ENCODE data around the gene STXBP6. TPM values are rescaled to one million over a fixed set of nuclear protein-coding genes. Genes with fewer than 3 reads are reported as not detected.

The STXBP6 gene
- total and polyA plus RNA-seq, 7 experiments from 2014 or later: not detected

GRCh38 chr14:25090256-25090655, 40.3 kb upstream of the STXBP6 start:
- Mint-ChIP-seq H3K27ac (no peak overlapping the region), H3K4me1 (no peaks in the 10 kb centered on the region), H3K4me3 (no peak overlapping the region), H3K27me3 (peaks cover 10 to 40% (median 33%) of the 10 kb centered on the region in 5 donors), H3K9me3 (peaks cover 0 to 3% (median 0%) of the 10 kb centered on the region in 11 donors), H3K36me3 (no peaks in the 10 kb centered on the region)
- intact Hi-C loops (cut with micrococcal nuclease): no loop called here
- H3K9me3 ChIP-seq (ENCODE audit: control insufficient read depth in 2 of 3, low read length in 3 of 3): no peaks in the 10 kb centered on the region
- CTCF ChIA-PET: no interaction called here
- DNase-seq (no peak), ATAC-seq (no peak)
- no peak overlapping the region for H3K4me3 ChIP-seq (ENCODE audit: low read length)
- peaks cover 0 to 3% of the 10 kb centered on the region in 2 donors for H3K27me3 ChIP-seq (ENCODE audit: control insufficient read depth in 2 of 2, insufficient read depth in 2 of 2, low read length in 2 of 2)
- H3K36me3 ChIP-seq (ENCODE audit: control insufficient read depth in 2 of 3, insufficient read depth in 3 of 3, low read length in 3 of 3): no peaks in the 10 kb centered on the region
- H3K4me1 ChIP-seq (ENCODE audit: control insufficient read depth in 2 of 2, insufficient read depth in 2 of 2, low read length in 2 of 2): no peaks in the 10 kb centered on the region
- no peak overlapping the region for H3K27ac ChIP-seq (ENCODE audit: low read depth, low read length)
- POLR2A ChIA-PET: no interaction called here

DNA sequence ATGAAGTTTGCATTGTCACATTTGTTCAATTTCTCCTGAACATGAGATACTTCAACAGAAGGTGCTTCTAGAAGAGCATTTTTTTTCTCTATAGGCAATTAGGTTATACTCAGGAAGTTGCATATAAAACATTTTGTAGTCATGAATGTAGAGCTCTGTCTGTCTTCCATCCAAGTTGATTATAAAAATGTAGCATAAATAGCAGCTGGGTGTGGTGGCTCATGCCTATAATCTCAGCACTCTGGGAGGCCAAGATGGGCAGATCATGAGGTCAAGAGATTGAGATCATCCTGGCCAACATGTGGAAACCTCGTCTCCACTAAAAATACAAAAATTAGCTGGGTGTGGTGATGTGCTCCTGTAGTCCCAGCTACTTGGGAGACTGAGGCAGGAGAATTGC, 39.5 kb upstream of the STXBP6 start:
- POLR2A ChIA-PET: no interaction called here
- H3K9me3 ChIP-seq (ENCODE audit: control insufficient read depth in 2 of 3, low read length in 3 of 3): no peaks in the 10 kb centered on the region
- Mint-ChIP-seq H3K27me3 (peaks cover 7 to 34% (median 28%) of the 10 kb centered on the region in 5 donors), H3K36me3 (no peaks in the 10 kb centered on the region), H3K4me1 (no peaks in the 10 kb centered on the region), H3K4me3 (no peak overlapping the region), H3K9me3 (peaks cover 0 to 3% (median 0%) of the 10 kb centered on the region in 11 donors), H3K27ac (no peak overlapping the region)
- no peaks in the 10 kb centered on the region for H3K27me3 ChIP-seq (ENCODE audit: control insufficient read depth in 2 of 2, insufficient read depth in 2 of 2, low read length in 2 of 2)
- H3K4me1 ChIP-seq (ENCODE audit: control insufficient read depth in 2 of 2, insufficient read depth in 2 of 2, low read length in 2 of 2): no peaks in the 10 kb centered on the region
- H3K4me3 ChIP-seq (ENCODE audit: low read length): no peak overlapping the region
- intact Hi-C loops (cut with micrococcal nuclease): no loop called here
- H3K27ac ChIP-seq (ENCODE audit: low read depth, low read length): no peak overlapping the region
- H3K36me3 ChIP-seq (ENCODE audit: control insufficient read depth in 2 of 3, insufficient read depth in 3 of 3, low read length in 3 of 3): no peaks in the 10 kb centered on the region
- CTCF ChIA-PET: no interaction called here
- DNase-seq (no peak), ATAC-seq (no peak)

DNA sequence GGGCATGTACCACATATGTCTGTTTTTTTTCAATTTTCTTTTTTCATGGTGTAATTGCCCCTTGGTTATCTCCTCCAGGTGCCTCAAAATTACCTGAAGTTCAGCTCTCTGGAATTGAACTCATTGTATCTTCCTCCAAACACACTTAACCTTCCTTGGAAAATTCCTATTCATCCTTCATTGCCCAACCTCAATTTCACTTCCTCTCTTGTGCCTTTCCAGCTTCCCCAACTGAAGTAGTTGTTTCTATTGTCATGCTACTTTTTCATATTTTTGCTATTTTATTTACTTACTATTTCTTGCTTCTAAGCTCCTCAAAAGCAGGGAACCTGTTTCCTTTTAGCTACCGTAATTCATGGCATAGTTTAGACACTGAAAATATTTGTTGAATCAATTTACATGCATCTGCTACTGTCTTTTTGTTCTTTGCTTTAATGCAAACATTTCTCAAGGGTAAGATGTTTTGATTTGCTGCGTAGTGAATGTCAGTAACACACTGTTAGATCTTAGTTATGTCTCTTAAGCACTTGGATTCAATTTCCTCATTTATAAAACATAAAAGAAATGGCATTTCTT, 37.0 kb upstream of the STXBP6 start:
- Histone ChIP-seq H3K4me1 (ENCODE audit: control insufficient read depth in 2 of 2, insufficient read depth in 2 of 2, low read length in 2 of 2) (no peaks in the 10 kb centered on the region), H3K27me3 (ENCODE audit: control insufficient read depth in 2 of 2, insufficient read depth in 2 of 2, low read length in 2 of 2) (no peaks in the 10 kb centered on the region), H3K4me3 (ENCODE audit: low read length) (no peak overlapping the region), H3K36me3 (ENCODE audit: control insufficient read depth in 2 of 3, insufficient read depth in 3 of 3, low read length in 3 of 3) (no peaks in the 10 kb centered on the region), H3K9me3 (ENCODE audit: control insufficient read depth in 2 of 3, low read length in 3 of 3) (no peaks in the 10 kb centered on the region), H3K27ac (ENCODE audit: low read depth, low read length) (no peak overlapping the region)
- H3K27me3 Mint-ChIP-seq: peaks cover 3 to 51% (median 45%) of the 10 kb centered on the region in 5 donors
- DNase-seq (no peak), ATAC-seq (no peak)
- H3K36me3 Mint-ChIP-seq: peaks cover 0 to 3% (median 0%) of the 10 kb centered on the region in 5 donors
- intact Hi-C loops (cut with micrococcal nuclease): no loop called here
- H3K4me3 Mint-ChIP-seq: no peak overlapping the region
- peaks cover 0 to 8% (median 0%) of the 10 kb centered on the region in 11 donors for H3K9me3 Mint-ChIP-seq
- POLR2A ChIA-PET: no interaction called here
- H3K4me1 Mint-ChIP-seq: no peaks in the 10 kb centered on the region
- H3K27ac Mint-ChIP-seq: no peak overlapping the region
- CTCF ChIA-PET: no interaction called here

DNA sequence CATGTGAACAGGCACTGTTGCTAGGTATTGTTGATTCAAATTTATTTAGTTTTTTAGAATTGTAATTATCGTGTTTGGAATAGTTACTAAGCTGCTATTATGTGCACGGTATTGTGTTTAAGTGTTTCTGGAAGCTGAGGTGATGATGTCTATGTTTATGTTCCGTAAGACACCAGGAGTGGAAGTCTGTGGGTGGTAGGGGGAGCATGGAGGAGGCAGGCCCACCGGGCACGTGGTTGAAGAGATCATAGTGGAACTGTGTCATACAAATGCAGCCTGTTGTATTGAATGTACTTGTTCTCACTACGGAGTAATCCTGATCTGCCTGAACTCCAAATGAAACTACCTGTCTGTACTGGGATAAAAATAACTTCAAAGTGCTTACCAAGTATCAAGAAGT, 36.1 kb upstream of the STXBP6 start:
- H3K36me3 ChIP-seq (ENCODE audit: control insufficient read depth in 2 of 3, insufficient read depth in 3 of 3, low read length in 3 of 3): no peaks in the 10 kb centered on the region
- no peaks in the 10 kb centered on the region for H3K4me1 ChIP-seq (ENCODE audit: control insufficient read depth in 2 of 2, insufficient read depth in 2 of 2, low read length in 2 of 2)
- peaks cover 0 to 3% (median 0%) of the 10 kb centered on the region in 5 donors for H3K36me3 Mint-ChIP-seq
- H3K9me3 ChIP-seq (ENCODE audit: control insufficient read depth in 2 of 3, low read length in 3 of 3): no peaks in the 10 kb centered on the region
- ATAC-seq (no peak), DNase-seq (no peak)
- CTCF ChIA-PET: no interaction called here
- H3K27me3 Mint-ChIP-seq: peaks cover 3 to 55% (median 49%) of the 10 kb centered on the region in 5 donors
- POLR2A ChIA-PET: no interaction called here
- no peak overlapping the region for H3K27ac ChIP-seq (ENCODE audit: low read depth, low read length)
- H3K4me3 Mint-ChIP-seq: no peak overlapping the region
- no peak overlapping the region for H3K4me3 ChIP-seq (ENCODE audit: low read length)
- no peaks in the 10 kb centered on the region for H3K27me3 ChIP-seq (ENCODE audit: control insufficient read depth in 2 of 2, insufficient read depth in 2 of 2, low read length in 2 of 2)
- peaks cover 0 to 11% (median 0%) of the 10 kb centered on the region in 11 donors for H3K9me3 Mint-ChIP-seq
- intact Hi-C loops (cut with micrococcal nuclease): no loop called here
- H3K27ac Mint-ChIP-seq: no peak overlapping the region
- H3K4me1 Mint-ChIP-seq: no peaks in the 10 kb centered on the region

DNA sequence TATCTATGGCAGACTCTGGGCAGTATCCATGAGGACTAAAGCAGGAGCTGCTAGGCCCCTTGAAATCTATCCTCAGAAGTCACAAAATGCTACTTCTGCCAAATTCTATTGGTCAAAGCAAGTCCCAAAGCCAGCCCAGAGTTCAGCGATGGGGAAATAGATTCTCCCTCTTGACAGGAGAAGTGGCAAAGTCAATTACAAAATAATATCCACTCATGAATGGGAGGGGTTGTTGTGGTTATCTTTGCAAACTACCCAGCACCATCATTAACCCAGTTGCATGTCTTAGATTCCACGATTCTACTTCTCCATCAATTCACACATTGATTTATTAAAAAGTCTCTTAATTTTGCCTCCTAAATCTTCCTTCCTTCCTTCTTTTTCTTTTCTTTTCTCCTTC, 30.7 kb upstream of the STXBP6 start:
- POLR2A ChIA-PET: no interaction called here
- peaks cover 0 to 61% (median 35%) of the 10 kb centered on the region in 5 donors for H3K27me3 Mint-ChIP-seq

DNA sequence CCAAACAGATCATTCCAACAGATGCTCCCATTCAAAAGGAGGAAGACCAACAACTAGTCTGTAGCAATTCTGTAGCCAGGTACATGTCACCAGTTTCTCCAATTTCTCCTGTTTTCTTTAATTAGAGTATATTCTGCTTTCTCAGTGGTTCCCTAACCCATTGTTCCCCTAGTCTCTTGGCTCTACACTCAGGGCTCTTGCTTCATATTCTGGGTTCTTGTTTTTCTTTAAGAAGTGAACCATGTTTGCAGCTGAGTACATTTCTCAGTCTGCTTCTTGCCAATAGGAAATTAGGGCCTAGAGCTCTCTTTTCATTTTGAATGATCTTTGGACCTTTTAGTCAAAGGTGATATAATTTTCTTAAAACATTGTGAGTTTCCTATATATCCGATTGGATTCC, 29.4 kb upstream of the STXBP6 start:
- intact Hi-C loops (cut with micrococcal nuclease): no loop called here
- Histone ChIP-seq H3K36me3 (ENCODE audit: control insufficient read depth in 2 of 3, insufficient read depth in 3 of 3, low read length in 3 of 3) (no peaks in the 10 kb centered on the region), H3K27ac (ENCODE audit: low read depth, low read length) (no peak overlapping the region), H3K27me3 (ENCODE audit: control insufficient read depth in 2 of 2, insufficient read depth in 2 of 2, low read length in 2 of 2) (no peaks in the 10 kb centered on the region), H3K4me3 (ENCODE audit: low read length) (no peak overlapping the region), H3K9me3 (ENCODE audit: control insufficient read depth in 2 of 3, low read length in 3 of 3) (no peaks in the 10 kb centered on the region), H3K4me1 (ENCODE audit: control insufficient read depth in 2 of 2, insufficient read depth in 2 of 2, low read length in 2 of 2) (no peaks in the 10 kb centered on the region)
- H3K4me1 Mint-ChIP-seq: no peaks in the 10 kb centered on the region
- peaks cover 0 to 3% (median 0%) of the 10 kb centered on the region in 5 donors for H3K36me3 Mint-ChIP-seq
- H3K4me3 Mint-ChIP-seq: no peak overlapping the region
- no peak overlapping the region for H3K27ac Mint-ChIP-seq
- no peak for DNase-seq
- ChIA-PET POLR2A (no interaction called here), CTCF (no interaction called here)
- H3K27me3 Mint-ChIP-seq: peaks cover 0 to 52% (median 32%) of the 10 kb centered on the region in 5 donors
- ATAC-seq: no peak
- peaks cover 0 to 11% (median 0%) of the 10 kb centered on the region in 11 donors for H3K9me3 Mint-ChIP-seq

More for the DNA sequence above, 30.7 kb upstream of the STXBP6 start:
- no peak for DNase-seq
- peaks cover 0 to 3% (median 0%) of the 10 kb centered on the region in 5 donors for H3K36me3 Mint-ChIP-seq
- no peaks in the 10 kb centered on the region for H3K4me1 Mint-ChIP-seq
- no peak overlapping the region for H3K27ac Mint-ChIP-seq
- H3K9me3 Mint-ChIP-seq: peaks cover 0 to 11% (median 0%) of the 10 kb centered on the region in 11 donors
- CTCF ChIA-PET: no interaction called here
- Histone ChIP-seq H3K36me3 (ENCODE audit: control insufficient read depth in 2 of 3, insufficient read depth in 3 of 3, low read length in 3 of 3) (no peaks in the 10 kb centered on the region), H3K9me3 (ENCODE audit: control insufficient read depth in 2 of 3, low read length in 3 of 3) (no peaks in the 10 kb centered on the region), H3K27me3 (ENCODE audit: control insufficient read depth in 2 of 2, insufficient read depth in 2 of 2, low read length in 2 of 2) (no peaks in the 10 kb centered on the region), H3K4me3 (ENCODE audit: low read length) (no peak overlapping the region), H3K4me1 (ENCODE audit: control insufficient read depth in 2 of 2, insufficient read depth in 2 of 2, low read length in 2 of 2) (no peaks in the 10 kb centered on the region), H3K27ac (ENCODE audit: low read depth, low read length) (no peak overlapping the region)
- H3K4me3 Mint-ChIP-seq: no peak overlapping the region
- ATAC-seq: no peak
- intact Hi-C loops (cut with micrococcal nuclease): no loop called here

GRCh38 chr14:25074099-25074685, 24.2 kb upstream of the STXBP6 start:
- DNase-seq: no peak
- Histone ChIP-seq H3K4me1 (ENCODE audit: control insufficient read depth in 2 of 2, insufficient read depth in 2 of 2, low read length in 2 of 2) (no peaks in the 10 kb centered on the region), H3K9me3 (ENCODE audit: control insufficient read depth in 2 of 3, low read length in 3 of 3) (no peaks in the 10 kb centered on the region), H3K4me3 (ENCODE audit: low read length) (no peak overlapping the region), H3K36me3 (ENCODE audit: control insufficient read depth in 2 of 3, insufficient read depth in 3 of 3, low read length in 3 of 3) (no peaks in the 10 kb centered on the region), H3K27ac (ENCODE audit: low read depth, low read length) (no peak overlapping the region), H3K27me3 (ENCODE audit: control insufficient read depth in 2 of 2, insufficient read depth in 2 of 2, low read length in 2 of 2) (no peaks in the 10 kb centered on the region)
- Mint-ChIP-seq H3K27me3 (peaks cover 0 to 24% (median 20%) of the 10 kb centered on the region in 5 donors), H3K27ac (no peak overlapping the region), H3K4me3 (no peak overlapping the region), H3K9me3 (peaks cover 0 to 2% (median 0%) of the 10 kb centered on the region in 11 donors), H3K36me3 (no peaks in the 10 kb centered on the region), H3K4me1 (no peaks in the 10 kb centered on the region)
- no peak for ATAC-seq
- CTCF ChIA-PET: no interaction called here
- POLR2A ChIA-PET: no interaction called here
- intact Hi-C loops (cut with micrococcal nuclease): no loop called here
